Fibroblast of mammary gland (primary cell): Measurements from ENCODE around the gene GDF9.

ENCODE experiments used
- DNase-seq: peaks from one replicate; pipeline ENCODE4 v3.0.0-alpha.2; 2010; ENCODE audit warnings: low read depth
- H3K4me3 ChIP-seq: 2 replicates; pipeline ENCODE4 v1.5.1; 2011; ENCODE audit warnings: low read depth, mild to moderate bottlenecking, low read length, moderate library complexity; ENCODE audit not compliant: control insufficient read depth
- TF ChIP-seq, protein P1 (sequence below): conservative IDR thresholded peaks from 2 replicates; pipeline ENCODE4 v1.5.1; 2011; ENCODE audit warnings: low read depth, low read length, inconsistent platforms; ENCODE audit not compliant: control insufficient read depth, insufficient read depth

Gene GDF9

DNA sequence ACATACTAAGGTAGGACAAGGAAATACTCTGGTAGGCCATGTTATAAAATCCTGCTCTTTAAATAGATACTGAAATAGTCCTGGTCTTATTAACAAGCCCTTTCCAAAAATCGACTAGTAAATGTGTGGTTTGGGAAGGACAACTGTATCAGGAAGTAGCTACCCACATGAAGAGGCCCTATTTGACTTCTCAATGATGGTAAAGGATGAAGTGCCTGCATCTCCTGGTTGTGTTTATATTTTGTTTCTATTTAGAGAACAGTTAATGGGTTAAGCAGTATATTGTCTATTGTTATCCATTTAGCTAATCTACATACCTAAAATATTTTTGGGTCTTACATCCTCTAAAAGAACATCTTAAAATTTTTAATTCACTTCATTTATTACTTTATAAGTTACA lies 12.5 kb downstream of the GDF9 start:
- TF ChIP-seq, protein P1, sequence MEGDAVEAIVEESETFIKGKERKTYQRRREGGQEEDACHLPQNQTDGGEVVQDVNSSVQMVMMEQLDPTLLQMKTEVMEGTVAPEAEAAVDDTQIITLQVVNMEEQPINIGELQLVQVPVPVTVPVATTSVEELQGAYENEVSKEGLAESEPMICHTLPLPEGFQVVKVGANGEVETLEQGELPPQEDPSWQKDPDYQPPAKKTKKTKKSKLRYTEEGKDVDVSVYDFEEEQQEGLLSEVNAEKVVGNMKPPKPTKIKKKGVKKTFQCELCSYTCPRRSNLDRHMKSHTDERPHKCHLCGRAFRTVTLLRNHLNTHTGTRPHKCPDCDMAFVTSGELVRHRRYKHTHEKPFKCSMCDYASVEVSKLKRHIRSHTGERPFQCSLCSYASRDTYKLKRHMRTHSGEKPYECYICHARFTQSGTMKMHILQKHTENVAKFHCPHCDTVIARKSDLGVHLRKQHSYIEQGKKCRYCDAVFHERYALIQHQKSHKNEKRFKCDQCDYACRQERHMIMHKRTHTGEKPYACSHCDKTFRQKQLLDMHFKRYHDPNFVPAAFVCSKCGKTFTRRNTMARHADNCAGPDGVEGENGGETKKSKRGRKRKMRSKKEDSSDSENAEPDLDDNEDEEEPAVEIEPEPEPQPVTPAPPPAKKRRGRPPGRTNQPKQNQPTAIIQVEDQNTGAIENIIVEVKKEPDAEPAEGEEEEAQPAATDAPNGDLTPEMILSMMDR, result no peak
- no peak for DNase-seq
- no peak overlapping the region for H3K4me3 ChIP-seq

DNA sequence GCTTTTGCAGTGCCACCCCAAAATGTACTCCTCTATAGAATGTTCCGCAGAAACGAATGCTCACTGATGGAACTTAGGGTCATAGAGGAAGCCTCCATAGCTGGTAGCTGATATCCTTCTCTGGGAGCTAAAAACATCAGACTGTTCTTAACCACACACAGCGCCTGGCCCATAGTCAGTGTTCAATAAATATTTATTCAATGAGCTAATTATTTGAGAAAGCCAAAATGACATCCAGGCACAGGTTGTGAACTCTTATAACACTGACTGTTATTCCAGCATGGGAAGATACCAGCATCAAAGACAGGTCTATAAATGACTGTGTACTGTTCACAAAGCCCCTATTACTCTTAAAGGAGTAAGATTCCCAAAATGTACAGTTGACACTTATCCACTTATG lies 12.9 kb downstream of the GDF9 start:
- no peak for DNase-seq
- TF ChIP-seq, protein P1, result no peak
- H3K4me3 ChIP-seq, result no peak overlapping the region

DNA sequence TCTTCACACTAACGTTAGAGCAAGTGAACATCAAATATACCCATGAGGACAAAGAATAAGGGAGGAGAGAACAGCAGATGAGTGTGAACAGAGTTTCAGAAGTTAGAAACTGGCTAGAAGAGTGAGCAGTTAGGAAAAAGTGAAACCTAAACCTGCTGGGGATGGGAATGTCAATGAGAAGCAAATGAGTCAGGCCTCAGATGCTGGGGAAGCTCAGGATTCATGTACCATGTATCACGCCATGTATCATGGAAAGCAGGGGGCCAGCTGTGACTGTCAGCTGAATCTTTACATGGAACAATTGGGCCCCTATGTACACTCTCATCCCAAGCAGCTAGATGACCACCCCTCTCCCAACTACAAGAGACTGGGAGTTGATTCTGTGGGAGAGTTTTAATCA lies 16.2 kb downstream of the GDF9 start:
- TF ChIP-seq, protein P1, result no peak
- peak; percentile 30 for DNase-seq
- H3K4me3 ChIP-seq, result no peak overlapping the region

DNA sequence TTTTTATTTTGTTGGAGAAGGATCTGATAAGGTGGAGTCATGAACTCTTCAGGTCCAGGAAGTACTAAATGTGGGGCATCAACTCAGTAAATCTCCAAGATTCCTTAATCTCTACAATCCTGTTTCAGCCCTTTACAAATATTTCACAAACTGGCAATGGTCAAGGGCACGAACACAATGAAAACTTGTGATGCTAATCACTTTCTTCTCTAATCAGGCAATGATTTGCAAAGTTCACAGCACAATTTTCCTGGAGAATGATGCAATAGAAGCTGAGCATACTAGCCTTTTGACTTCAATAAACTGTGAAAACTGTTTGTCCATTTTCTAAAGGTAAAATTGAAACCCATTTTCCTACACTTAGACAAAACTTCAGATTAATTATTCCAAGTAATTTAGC lies 16.9 kb downstream of the GDF9 start:
- no peak for DNase-seq
- H3K4me3 ChIP-seq, result no peak overlapping the region
- TF ChIP-seq, protein P1, result no peak

DNA sequence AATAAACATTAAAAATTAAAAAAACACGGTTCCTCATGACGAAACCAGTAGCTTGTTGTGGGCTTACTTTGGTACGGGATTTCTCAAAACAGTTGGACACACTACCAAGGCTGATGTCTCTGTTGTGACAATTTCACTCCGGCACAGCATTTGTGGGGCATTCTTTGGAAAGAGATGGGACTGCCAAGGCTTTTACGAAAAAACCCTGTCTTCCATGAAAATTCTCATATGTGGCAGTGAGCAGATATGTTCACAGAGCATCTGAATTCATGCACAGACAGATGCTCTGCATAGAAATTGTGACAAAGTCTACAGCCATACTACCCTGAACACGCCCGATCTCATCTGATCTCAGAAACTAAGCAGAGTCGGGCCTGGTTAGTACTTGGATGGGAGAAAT lies 18.0 kb downstream of the GDF9 start:
- no peak overlapping the region for H3K4me3 ChIP-seq
- TF ChIP-seq, protein P1, result no peak
- DNase-seq, result no peak

DNA sequence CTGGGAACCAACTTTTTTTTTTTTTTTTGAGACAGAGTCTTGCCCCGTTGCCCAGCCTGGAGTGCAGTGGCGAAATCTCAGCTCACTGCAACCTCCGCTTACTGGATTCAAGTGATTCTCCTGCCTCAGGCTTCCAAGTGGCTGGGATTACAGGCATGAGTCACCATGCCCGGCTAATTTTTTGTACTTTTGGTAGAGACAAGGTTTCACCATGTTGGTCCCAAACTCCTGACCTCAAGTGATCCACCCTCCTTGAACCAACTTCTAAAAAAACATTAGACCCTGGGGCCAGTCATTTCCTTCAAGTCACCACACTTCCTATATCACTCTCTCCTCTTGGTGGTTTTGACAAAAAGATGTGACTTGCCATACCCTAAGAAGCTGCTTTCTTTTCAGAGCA lies 25.0 kb downstream of the GDF9 start:
- no peak overlapping the region for H3K4me3 ChIP-seq
- TF ChIP-seq, protein P1, result no peak
- peak; percentile 56 for DNase-seq

DNA sequence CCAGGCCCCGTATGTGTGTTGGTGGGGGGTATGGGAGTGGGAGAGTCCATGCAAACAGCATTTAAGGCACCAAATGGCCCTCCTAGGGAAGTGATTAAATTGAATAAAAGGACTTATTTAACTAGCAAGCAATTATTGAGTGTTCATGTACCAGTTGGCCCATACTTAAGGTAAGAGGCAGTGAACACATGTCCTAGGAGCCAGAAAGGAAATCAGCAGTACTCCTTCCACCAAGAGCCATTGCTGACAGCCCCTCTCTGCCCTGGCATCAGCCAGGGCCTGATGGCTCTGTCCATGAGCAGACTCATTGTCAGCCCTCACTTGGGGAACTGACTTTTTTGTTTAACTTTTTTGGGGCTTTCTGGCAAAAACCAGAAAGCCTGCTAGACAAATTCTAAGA lies 25.4 kb downstream of the GDF9 start:
- TF ChIP-seq, protein P1, result no peak
- no peak overlapping the region for H3K4me3 ChIP-seq
- DNase-seq, result no peak
